Measurements from ENCODE around the gene GAPVD1.
"Not testable (repeated sequence)": the region's sequence is repeated elsewhere in the genome, so short reads cannot be mapped to it uniquely, and the experiment has no call there.

GAPVD1 gene, protein sequence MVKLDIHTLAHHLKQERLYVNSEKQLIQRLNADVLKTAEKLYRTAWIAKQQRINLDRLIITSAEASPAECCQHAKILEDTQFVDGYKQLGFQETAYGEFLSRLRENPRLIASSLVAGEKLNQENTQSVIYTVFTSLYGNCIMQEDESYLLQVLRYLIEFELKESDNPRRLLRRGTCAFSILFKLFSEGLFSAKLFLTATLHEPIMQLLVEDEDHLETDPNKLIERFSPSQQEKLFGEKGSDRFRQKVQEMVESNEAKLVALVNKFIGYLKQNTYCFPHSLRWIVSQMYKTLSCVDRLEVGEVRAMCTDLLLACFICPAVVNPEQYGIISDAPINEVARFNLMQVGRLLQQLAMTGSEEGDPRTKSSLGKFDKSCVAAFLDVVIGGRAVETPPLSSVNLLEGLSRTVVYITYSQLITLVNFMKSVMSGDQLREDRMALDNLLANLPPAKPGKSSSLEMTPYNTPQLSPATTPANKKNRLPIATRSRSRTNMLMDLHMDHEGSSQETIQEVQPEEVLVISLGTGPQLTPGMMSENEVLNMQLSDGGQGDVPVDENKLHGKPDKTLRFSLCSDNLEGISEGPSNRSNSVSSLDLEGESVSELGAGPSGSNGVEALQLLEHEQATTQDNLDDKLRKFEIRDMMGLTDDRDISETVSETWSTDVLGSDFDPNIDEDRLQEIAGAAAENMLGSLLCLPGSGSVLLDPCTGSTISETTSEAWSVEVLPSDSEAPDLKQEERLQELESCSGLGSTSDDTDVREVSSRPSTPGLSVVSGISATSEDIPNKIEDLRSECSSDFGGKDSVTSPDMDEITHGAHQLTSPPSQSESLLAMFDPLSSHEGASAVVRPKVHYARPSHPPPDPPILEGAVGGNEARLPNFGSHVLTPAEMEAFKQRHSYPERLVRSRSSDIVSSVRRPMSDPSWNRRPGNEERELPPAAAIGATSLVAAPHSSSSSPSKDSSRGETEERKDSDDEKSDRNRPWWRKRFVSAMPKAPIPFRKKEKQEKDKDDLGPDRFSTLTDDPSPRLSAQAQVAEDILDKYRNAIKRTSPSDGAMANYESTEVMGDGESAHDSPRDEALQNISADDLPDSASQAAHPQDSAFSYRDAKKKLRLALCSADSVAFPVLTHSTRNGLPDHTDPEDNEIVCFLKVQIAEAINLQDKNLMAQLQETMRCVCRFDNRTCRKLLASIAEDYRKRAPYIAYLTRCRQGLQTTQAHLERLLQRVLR (N-terminal part only)

DNA sequence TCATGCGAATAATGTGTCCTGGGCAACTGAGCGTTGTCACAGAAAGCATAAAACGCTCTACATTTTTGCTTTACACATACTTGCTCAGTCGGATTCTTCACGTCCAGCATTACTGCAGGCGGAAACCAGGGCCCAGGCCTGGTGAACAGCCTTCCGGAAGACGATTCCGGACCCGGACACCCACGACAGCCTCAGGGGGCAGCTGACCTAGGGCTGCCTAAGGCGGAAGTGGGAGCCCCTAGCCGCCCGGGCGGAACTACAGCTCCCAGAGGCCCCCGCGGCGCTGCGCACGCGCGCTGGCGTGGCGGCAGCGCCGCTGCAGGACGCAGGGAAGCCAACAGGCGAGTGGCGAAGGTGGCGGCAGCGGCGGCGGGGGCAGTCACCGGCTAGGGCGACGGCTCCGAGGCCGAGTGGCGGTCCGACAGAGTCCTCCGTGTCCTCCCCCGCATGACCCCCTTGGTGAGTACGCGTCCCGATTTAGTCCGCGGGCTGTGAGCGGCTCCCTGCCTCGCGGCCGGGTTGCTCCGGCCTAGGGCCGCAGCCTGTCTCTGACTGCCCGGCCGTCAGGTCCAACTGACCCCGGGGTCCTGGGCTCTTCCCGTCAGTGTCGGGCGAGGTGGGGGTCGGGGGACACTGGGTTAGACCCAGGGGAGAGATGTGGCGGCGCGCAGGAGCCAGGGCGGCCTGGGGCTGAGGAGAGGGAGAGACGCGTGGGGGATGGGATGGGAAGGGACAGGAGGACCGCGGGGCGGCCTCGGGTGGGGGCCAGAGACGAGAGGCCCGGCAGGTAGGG, at the start of gene GAPVD1:
Gene GAPVD1, plus strand, starts transcription at position 326 of the 793 bp plus-strand sequence. CDS start 37,096 bp downstream, outside the sequence.
- peak; percentile 53 for DNase-seq (ENCODE audit: extremely low read depth, low read depth)
- TF ChIP-seq, protein P1, sequence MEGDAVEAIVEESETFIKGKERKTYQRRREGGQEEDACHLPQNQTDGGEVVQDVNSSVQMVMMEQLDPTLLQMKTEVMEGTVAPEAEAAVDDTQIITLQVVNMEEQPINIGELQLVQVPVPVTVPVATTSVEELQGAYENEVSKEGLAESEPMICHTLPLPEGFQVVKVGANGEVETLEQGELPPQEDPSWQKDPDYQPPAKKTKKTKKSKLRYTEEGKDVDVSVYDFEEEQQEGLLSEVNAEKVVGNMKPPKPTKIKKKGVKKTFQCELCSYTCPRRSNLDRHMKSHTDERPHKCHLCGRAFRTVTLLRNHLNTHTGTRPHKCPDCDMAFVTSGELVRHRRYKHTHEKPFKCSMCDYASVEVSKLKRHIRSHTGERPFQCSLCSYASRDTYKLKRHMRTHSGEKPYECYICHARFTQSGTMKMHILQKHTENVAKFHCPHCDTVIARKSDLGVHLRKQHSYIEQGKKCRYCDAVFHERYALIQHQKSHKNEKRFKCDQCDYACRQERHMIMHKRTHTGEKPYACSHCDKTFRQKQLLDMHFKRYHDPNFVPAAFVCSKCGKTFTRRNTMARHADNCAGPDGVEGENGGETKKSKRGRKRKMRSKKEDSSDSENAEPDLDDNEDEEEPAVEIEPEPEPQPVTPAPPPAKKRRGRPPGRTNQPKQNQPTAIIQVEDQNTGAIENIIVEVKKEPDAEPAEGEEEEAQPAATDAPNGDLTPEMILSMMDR (IDR thresholded peaks at IDR 0.05; ENCODE audit: low read depth, low read length, missing control alignments), result no peak
- H3K4me3 ChIP-seq (replicated peaks; ENCODE audit: low read depth, low read length), result peak within 1 kb of the TSS; percentile 97

DNA sequence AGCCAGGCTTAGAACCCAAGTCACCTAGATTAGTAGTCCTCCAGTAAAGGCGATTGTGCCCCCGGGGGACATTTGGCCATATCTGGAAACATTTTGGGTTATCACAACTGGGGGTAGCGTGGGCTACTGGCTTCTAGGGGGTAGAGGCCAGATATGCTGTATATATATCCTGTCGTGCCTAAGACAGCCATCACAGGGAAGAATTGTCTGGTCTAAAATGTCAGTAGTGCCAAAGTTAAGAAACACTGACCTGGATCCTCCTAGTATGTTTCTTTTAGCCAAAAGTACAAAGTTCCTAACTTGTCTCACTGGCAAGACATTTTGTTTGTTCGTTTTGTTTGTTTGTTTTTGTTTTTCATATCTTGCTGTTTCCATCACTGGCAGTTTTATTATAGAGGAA, 47.4 kb upstream of the GAPVD1 start:
- no peak for DNase-seq (ENCODE audit: extremely low read depth, low read depth)
- TF ChIP-seq, protein P1 (IDR thresholded peaks at IDR 0.05; ENCODE audit: low read depth, low read length, missing control alignments), result no peak
- no peak overlapping the region for H3K4me3 ChIP-seq (replicated peaks; ENCODE audit: low read depth, low read length)

DNA sequence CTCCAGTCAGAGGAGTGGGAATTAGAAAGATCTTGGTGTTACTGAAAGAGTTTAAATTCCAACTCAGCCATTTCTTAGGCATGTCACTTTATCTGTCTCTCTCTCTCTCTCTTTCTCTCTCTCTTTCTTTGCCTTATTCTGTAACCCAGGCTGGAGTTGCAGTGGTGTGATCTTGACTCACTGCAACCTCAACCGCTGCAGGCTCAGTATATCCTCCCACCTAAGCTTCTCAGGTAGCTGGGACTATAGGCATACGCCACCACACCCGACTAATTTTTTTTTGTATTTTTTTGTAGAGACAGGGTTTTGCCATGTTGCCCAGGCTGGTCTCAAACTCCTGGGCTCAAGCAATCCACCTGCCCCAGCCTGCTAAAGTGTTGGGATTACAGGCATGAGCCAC, 43.0 kb upstream of the GAPVD1 start:
- H3K4me3 ChIP-seq (replicated peaks; ENCODE audit: low read depth, low read length), result no peak overlapping the region
- DNase-seq (ENCODE audit: extremely low read depth, low read depth), result no peak
- TF ChIP-seq, protein P1 (IDR thresholded peaks at IDR 0.05; ENCODE audit: low read depth, low read length, missing control alignments), result no peak

DNA sequence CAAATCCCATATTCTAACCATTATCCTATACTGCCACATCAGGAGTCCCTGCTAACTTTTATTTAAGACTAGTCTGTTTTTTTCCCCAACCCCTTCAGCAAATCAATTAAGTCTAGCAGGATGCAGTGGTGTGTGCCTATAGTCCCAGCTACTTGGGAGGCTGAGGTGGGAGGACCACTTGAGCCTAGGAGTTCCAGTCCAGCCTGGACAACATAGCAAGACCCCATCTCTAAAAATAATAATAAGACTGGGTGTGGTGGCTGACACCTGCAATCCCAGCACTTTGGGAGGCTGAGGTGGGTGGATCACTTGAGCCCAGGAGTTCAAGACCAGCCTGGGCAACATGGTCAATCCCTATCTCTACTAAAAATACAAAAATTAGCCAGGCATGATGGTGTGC, 36.8 kb upstream of the GAPVD1 start:
- not testable (repeated sequence) for DNase-seq (ENCODE audit: extremely low read depth, low read depth); H3K4me3 ChIP-seq (replicated peaks; ENCODE audit: low read depth, low read length)

DNA sequence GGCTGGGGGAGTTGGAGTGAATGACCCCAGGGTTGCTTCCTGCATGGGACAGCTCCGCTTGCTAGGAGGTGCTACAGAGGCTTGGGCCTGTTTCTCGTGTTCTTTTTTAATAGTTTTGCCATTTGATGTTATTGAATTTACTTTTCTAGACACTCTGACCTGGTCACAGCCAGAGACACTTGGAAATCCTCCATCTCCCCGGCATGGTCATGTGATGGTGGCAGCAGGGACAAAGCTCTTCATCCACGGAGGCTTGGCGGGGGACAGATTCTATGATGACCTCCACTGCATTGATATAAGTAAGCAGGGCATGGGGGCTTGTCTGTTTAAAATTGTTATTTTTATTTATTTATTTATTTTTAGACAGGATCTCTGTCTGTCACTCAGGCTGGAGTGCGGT, 33.9 kb upstream of the GAPVD1 start:
- H3K4me3 ChIP-seq (replicated peaks; ENCODE audit: low read depth, low read length), result no peak overlapping the region
- DNase-seq (ENCODE audit: extremely low read depth, low read depth), result no peak
- TF ChIP-seq, protein P1 (IDR thresholded peaks at IDR 0.05; ENCODE audit: low read depth, low read length, missing control alignments), result no peak

DNA sequence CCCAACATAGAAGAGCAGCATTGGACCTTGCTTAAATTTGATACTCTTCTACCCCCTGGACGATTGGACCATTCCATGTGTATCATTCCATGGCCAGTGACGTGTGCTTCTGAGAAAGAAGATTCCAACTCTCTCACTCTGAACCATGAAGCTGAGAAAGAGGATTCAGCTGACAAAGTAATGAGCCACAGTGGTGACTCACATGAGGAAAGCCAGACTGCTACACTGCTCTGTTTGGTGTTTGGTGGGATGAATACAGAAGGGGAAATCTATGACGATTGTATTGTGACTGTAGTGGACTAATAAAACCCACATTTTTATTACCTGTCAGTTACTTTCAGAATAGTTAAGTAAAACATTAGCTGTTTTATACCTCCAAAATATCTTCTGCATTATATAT, 27.9 kb upstream of the GAPVD1 start:
- TF ChIP-seq, protein P1 (IDR thresholded peaks at IDR 0.05; ENCODE audit: low read depth, low read length, missing control alignments), result no peak
- DNase-seq (ENCODE audit: extremely low read depth, low read depth), result peak; percentile 94
- H3K4me3 ChIP-seq (replicated peaks; ENCODE audit: low read depth, low read length), result no peak overlapping the region

DNA sequence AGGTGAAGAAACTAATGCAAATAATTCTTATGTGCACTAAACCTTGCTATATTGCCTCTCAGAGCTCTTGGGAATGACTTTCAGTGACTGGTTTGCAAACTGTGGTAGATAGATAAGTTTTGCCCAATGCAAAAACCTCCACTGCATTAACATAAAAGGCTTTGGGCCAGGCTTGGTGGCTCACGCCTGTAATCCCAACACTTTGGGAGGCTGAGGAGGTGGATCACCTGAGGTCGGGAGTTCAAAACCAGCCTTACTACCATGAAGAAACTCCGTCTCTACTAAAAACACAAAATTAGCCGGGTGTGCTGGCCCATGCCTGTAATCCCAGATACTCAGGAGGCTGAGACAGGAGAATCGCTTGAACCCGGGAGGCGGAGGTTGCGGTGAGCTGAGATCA, 27.5 kb upstream of the GAPVD1 start:
- not testable (repeated sequence) for DNase-seq (ENCODE audit: extremely low read depth, low read depth); H3K4me3 ChIP-seq (replicated peaks; ENCODE audit: low read depth, low read length)
